DLD1 (cell line): Measurements from ENCODE around the gene MOV10.
"Not testable (repeated sequence)": the region's sequence is repeated elsewhere in the genome, so short reads cannot be mapped to it uniquely, and the experiment has no call there.

Experiments
- in situ Hi-C: cut with HindIII; loops from 2 replicates; pipeline ENCODE4 v1.10.0; 2017; ENCODE audit warnings: low sequenced_read_pairs

Gene MOV10

GRCh38 chr1:112728306-112728971 is 54.0 kb downstream of the MOV10 start:
- in situ Hi-C loops = not testable (repeated sequence)

- in situ Hi-C loops = not testable (repeated sequence)
Observed at GRCh38 chr1:112729011-112729410, 54.6 kb downstream of the MOV10 start.

- in situ Hi-C loops = no loop called here
Observed at GRCh38 chr1:112729909-112730308, 55.5 kb downstream of the MOV10 start.

GRCh38 chr1:112731451-112731850 is 57.0 kb downstream of the MOV10 start:
- in situ Hi-C loops = no loop called here

- in situ Hi-C loops = no loop called here
Observed at GRCh38 chr1:112735752-112736151, 61.3 kb downstream of the MOV10 start.

GRCh38 chr1:112737573-112737972 is 63.1 kb downstream of the MOV10 start:
- in situ Hi-C loops = no loop called here

- in situ Hi-C loops = no loop called here
Observed at GRCh38 chr1:112743174-112744008, 68.9 kb downstream of the MOV10 start.

GRCh38 chr1:112744009-112744578 is 69.6 kb downstream of the MOV10 start:
- in situ Hi-C loops = no loop called here

GRCh38 chr1:112748396-112748795 is 73.9 kb downstream of the MOV10 start:
- in situ Hi-C loops = no loop called here
